Dendritic cell treated with granulocyte-macrophage colony-stimulating factor and Interleukin-4, amounts not matched to agents 40 ng/mL and 50 ng/mL, for 4 days (primary cell): ENCODE data around the gene KCNMA1.

Experiments
- H3K27ac Mint-ChIP-seq: one replicate; pipeline ENCODE4 v1.8.0; 2022; ENCODE audit warnings: mild to moderate bottlenecking, mixed read lengths
- H3K27me3 Mint-ChIP-seq: one replicate; pipeline ENCODE4 v1.8.0; 2022; ENCODE audit warnings: mild to moderate bottlenecking, mixed read lengths
- H3K36me3 Mint-ChIP-seq: one replicate; pipeline ENCODE4 v1.8.0; 2022; ENCODE audit warnings: low read depth, mixed read lengths
- H3K4me1 Mint-ChIP-seq: one replicate; pipeline ENCODE4 v1.8.0; 2022; ENCODE audit warnings: low read depth, mixed read lengths
- H3K4me3 Mint-ChIP-seq: one replicate; pipeline ENCODE4 v1.8.0; 2022; ENCODE audit warnings: mild to moderate bottlenecking, moderate library complexity, mixed read lengths
- H3K9me3 Mint-ChIP-seq: one replicate; pipeline ENCODE4 v1.8.0; 2022; ENCODE audit warnings: mixed read lengths
- intact Hi-C: fragments of 100-400 bp; cut with micrococcal nuclease; formaldehyde crosslinking; loops from one replicate; pipeline ENCODE4 v1.15.0; 2022

KCNMA1 gene

DNA sequence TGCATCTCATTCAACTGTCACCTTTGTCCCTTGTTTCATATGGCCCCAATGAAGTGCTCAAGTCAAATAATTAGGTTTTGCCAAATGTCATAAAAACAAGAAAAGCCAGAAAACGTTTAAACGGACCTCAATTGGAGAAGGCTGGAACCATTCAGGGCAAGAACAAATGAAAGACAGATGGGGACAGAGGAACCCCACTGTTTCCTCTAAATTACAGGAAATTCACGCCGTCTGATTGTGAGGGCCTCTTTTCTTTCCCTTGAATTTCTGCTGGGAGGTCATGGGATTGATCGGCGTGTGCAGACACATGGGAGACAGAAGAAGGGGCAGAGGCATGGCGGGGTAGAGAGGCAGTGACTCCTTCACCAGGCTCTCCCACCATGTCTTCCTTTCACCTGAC lies 656.4 kb downstream of the KCNMA1 start:
- H3K9me3 Mint-ChIP-seq: no peaks in the 10 kb centered on the region
- H3K4me3 Mint-ChIP-seq: no peak overlapping the region
- intact Hi-C loops: loop anchor here (5.0 kb wide), 1 partner anchor 1054 kb away; no protein-coding TSS in a partner anchor
- H3K4me1 Mint-ChIP-seq: no peaks in the 10 kb centered on the region
- H3K27ac Mint-ChIP-seq: no peak overlapping the region
- H3K27me3 Mint-ChIP-seq: peaks cover 11% of the 10 kb centered on the region
- H3K36me3 Mint-ChIP-seq: no peaks in the 10 kb centered on the region

DNA sequence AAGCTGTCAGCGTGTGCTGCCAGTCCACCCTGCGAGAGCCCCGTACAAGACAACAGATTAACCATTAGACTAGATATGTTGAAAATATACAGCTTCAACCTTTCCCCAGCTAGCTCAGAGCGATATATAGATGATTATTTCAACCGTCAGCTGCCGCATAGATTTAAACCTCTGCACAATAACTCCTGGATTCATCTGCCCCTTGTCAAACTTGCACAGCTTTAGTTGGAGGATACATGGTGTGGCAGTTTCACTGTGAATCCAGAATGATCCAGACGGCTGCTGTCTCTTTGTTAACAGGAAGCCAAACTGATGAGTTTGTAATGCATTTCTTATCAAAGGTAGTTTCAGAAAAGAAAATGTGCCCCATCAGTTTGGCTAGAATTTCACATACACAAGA lies 659.7 kb downstream of the KCNMA1 start:
- Mint-ChIP-seq H3K36me3 (no peaks in the 10 kb centered on the region), H3K27me3 (peaks cover 12% of the 10 kb centered on the region)
- intact Hi-C loops: no loop called here

DNA sequence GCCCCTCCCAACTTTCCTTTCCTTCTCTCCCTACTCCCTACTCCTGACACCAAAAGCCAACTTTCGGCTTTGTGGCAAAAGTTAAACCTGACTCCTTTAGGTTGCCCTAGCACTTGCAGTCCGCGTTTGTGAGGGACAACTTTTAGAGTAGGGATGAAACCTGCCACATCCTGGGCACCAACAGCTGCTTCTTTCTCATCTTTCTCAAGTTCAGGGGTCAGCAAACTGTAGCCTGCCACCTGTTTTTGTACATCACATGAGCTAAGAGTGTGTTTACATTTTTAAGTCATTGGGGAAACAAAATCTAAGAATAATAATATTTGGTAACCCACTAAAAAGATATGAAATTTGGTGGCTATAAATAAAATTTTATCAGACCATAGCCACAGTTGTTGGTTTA lies 660.6 kb downstream of the KCNMA1 start:
- no peaks in the 10 kb centered on the region for H3K4me1 Mint-ChIP-seq
- H3K36me3 Mint-ChIP-seq: no peaks in the 10 kb centered on the region
- intact Hi-C loops: no loop called here
- H3K27ac Mint-ChIP-seq: no peak overlapping the region
- H3K27me3 Mint-ChIP-seq: peaks cover 10% of the 10 kb centered on the region
- no peak overlapping the region for H3K4me3 Mint-ChIP-seq
- H3K9me3 Mint-ChIP-seq: no peaks in the 10 kb centered on the region

More for the DNA sequence above, 659.7 kb downstream of the KCNMA1 start:
- H3K9me3 Mint-ChIP-seq: no peaks in the 10 kb centered on the region
- H3K4me3 Mint-ChIP-seq: no peak overlapping the region
- no peaks in the 10 kb centered on the region for H3K4me1 Mint-ChIP-seq
- H3K27ac Mint-ChIP-seq: no peak overlapping the region

DNA sequence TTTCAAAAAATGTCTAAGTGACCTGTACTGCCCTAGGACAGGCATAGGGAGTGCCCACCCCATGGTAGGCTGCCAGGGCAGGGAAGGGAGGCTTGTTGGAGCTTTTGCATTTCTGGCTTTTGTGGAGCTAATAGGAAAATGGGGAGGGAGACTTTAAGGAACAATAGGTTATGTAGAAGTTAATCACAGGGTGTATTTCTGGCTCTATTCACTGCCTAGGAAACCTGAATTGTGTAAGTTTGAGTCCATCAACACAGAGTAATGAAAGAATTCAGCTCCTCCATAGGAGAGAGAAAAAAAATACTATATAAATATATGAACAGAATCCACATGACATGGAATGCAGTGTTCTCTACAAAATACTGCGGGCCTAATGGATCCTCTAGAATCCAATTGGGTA lies 661.5 kb downstream of the KCNMA1 start:
- H3K27me3 Mint-ChIP-seq: peaks cover 10% of the 10 kb centered on the region
- H3K27ac Mint-ChIP-seq: no peak overlapping the region
- no peaks in the 10 kb centered on the region for H3K36me3 Mint-ChIP-seq
- intact Hi-C loops: no loop called here
- H3K4me3 Mint-ChIP-seq: no peak overlapping the region
- no peaks in the 10 kb centered on the region for H3K4me1 Mint-ChIP-seq
- no peaks in the 10 kb centered on the region for H3K9me3 Mint-ChIP-seq

DNA sequence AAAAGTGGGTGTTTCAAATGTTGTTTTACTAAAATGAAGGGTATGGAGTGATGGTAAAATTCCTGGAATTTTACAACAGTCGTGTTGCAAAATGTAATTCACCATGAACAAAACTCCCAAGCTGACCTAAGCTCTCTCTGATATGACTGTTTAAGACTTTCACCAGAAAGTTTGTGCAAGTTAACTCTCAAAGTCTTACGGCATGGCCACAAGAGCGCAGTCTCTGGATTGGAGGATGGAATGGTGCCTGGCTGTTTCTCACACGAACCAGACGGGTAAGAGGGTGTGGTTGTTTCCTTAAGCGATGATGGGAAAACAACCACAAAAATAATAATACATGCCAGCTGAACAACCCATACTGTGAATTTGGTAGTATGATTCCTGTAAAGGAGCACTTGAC lies 662.5 kb downstream of the KCNMA1 start:
- intact Hi-C loops: no loop called here
- no peak overlapping the region for H3K4me3 Mint-ChIP-seq
- peaks cover 10% of the 10 kb centered on the region for H3K27me3 Mint-ChIP-seq
- no peaks in the 10 kb centered on the region for H3K4me1 Mint-ChIP-seq
- H3K36me3 Mint-ChIP-seq: no peaks in the 10 kb centered on the region
- H3K9me3 Mint-ChIP-seq: no peaks in the 10 kb centered on the region
- H3K27ac Mint-ChIP-seq: no peak overlapping the region

DNA sequence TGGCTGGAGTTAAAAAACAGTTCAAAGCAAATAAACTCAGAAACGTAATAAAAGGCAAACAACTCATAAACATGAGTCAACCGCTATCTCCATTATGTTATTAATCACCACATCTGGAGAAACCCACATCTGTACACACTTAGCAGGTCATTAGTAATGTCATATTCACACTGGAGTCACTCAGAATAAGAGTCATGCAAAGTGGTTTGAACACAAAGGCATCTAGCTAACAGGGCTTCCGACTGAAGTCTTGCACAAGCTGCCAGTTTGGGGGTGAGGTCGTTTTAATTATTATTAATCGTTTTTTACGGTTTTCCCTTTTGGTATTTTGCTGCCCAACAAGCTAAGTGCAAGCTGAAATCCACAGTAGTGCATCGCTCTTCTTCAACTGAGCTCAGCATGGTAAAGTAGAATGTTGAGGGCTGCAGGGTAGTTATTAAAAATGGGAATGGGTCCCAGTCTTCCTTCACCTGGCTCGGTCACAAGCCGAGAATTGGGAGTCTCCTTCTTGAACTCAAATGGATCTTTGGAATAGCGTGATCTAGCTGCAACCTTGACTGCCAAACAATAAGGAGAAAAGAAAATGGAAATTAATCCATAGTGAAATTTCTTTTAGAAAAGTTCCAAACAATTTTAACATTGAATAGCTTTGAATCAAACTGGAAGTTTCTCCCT lies 663.5 kb downstream of the KCNMA1 start:
- Mint-ChIP-seq H3K36me3 (no peaks in the 10 kb centered on the region), H3K27me3 (peaks cover 13% of the 10 kb centered on the region)

DNA sequence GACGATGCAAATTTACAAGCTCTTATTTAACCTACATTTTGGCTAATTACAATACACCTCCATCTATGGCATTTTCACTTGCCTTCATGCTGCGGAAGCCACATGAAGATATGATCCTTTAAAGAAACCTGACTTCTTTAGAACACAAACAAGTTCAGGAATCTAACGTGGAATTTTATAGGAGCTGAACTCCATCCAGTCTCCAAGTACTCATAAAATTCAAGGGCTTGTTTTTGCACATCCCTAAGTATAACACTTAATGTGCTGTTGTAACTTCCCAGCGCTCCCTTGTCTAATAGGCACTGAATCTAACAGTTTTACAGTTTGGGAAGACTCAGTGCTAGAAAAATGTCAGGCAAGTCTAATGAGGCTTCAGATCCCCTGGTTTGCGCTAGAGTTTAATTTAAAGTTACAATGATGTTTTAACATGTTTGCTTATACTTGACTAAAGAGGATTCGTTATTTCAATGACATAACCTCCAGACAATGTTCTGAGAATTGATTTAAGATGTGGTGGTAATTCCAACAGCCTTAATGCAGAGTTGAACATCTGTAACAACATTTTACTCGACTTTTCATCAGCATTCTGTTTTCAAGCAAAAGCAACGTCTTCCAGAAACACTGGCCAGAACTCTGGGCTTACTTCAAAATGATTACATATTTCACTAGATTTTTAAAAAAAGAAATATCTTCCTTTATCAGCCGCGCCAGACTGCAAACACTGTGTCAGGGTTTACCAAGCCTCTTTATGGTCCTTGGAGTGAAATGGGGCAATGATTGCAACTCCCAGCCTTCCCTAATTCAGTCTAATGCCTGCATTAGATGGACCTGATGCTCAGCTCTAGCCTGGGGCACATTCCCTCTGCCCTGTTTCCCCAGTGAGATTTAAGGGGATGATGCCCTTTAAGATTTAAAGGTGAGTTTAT lies 664.3 kb downstream of the KCNMA1 start:
- no peaks in the 10 kb centered on the region for H3K4me1 Mint-ChIP-seq
- peaks cover 19% of the 10 kb centered on the region for H3K27me3 Mint-ChIP-seq
- no peaks in the 10 kb centered on the region for H3K36me3 Mint-ChIP-seq
- H3K4me3 Mint-ChIP-seq: no peak overlapping the region
- H3K9me3 Mint-ChIP-seq: no peaks in the 10 kb centered on the region
- H3K27ac Mint-ChIP-seq: no peak overlapping the region
- intact Hi-C loops: no loop called here

More for the DNA sequence above, 663.5 kb downstream of the KCNMA1 start:
- no peak overlapping the region for H3K27ac Mint-ChIP-seq
- H3K4me1 Mint-ChIP-seq: no peaks in the 10 kb centered on the region
- no peak overlapping the region for H3K4me3 Mint-ChIP-seq
- no peaks in the 10 kb centered on the region for H3K9me3 Mint-ChIP-seq
- intact Hi-C loops: no loop called here

DNA sequence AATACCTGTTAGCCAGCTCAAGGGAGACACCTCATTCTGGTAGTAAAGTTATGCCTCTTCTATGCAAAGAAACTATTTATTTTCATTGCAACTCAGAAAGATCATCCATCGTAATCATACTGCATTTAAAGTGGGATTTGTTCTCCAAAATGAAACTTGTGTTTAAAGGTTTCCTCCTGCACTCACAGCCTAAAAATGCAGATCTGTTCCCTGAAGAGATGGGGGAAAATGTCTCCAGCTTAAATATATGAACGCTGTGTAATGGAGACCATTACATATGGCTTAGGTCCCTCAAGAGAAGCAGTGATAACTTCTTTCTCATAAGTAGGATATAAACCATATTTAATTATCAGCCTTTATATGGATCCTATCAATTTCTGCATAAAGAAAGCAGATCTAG lies 665.1 kb downstream of the KCNMA1 start:
- Mint-ChIP-seq H3K4me1 (no peaks in the 10 kb centered on the region), H3K27ac (no peak overlapping the region), H3K27me3 (peaks cover 18% of the 10 kb centered on the region), H3K4me3 (no peak overlapping the region), H3K9me3 (no peaks in the 10 kb centered on the region), H3K36me3 (no peaks in the 10 kb centered on the region)
- intact Hi-C loops: no loop called here

DNA sequence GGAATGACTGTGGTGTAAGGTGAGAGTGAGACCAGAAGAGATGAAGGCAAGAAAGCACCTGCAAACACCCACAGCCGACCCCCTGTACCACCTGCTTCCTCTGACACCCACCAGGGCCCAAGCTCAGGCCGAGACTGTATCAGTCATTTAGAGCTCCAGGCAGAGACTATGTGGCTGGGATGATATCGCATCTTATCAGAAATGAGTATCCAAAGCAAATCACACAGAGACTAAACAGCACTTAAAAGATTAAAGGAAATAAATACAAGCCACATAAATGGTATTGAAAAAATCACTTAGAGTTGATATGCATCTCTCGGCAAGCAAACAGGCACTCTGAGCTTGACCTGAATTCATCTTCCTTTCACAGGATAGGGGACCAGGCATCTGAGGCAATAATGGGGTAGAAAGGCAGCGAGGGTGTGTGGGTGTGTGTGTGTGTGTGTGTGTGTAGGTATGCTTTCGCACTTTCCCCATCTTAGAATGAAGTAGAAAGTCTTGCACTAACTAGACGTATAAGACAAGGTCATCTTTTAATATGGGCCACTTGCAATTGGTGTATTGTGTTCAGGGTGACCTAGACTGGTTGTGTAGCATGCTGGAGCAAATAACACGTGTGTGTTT lies 665.9 kb downstream of the KCNMA1 start:
- Mint-ChIP-seq H3K4me1 (no peaks in the 10 kb centered on the region), H3K4me3 (no peak overlapping the region), H3K9me3 (no peaks in the 10 kb centered on the region), H3K27ac (no peak overlapping the region), H3K36me3 (no peaks in the 10 kb centered on the region), H3K27me3 (peaks cover 24% of the 10 kb centered on the region)
- intact Hi-C loops: no loop called here

DNA sequence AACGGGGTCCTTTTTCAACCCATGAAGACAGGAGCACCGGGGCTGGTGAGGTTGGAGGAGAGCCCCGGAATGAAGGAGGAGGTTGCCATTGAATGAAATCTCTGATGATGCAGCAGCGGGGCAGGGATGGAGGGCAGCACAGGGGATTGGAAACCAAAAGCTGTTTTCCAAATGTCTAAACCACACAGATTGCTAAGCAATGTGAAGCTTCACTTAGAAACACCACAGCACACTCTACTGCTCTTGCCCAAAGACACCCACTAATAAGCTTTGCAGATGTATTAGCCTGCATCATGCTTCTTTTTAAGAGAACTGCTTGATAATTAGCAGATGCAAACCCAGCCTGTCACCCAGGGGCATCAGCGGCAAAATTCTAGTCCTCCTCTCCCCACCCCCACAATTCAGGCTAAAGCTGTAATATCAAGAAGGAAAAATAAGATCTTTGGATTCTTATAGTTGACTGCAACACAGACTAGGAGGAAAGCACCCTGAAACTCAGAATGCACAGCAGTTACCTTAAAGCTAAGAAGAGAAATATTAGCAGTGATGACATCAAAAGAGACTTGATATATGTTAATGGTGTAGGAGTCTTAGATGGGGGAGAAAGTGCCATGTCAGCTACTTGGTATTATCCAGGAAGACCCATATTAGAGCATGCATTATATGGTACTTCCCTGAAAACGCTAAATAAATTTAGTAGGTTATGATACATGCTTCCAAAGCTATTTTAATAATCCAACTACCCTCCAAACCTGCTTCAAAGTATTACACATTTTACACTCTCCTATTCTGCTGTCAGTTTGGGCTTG lies 666.7 kb downstream of the KCNMA1 start:
- no peak overlapping the region for H3K4me3 Mint-ChIP-seq
- intact Hi-C loops: no loop called here

DNA sequence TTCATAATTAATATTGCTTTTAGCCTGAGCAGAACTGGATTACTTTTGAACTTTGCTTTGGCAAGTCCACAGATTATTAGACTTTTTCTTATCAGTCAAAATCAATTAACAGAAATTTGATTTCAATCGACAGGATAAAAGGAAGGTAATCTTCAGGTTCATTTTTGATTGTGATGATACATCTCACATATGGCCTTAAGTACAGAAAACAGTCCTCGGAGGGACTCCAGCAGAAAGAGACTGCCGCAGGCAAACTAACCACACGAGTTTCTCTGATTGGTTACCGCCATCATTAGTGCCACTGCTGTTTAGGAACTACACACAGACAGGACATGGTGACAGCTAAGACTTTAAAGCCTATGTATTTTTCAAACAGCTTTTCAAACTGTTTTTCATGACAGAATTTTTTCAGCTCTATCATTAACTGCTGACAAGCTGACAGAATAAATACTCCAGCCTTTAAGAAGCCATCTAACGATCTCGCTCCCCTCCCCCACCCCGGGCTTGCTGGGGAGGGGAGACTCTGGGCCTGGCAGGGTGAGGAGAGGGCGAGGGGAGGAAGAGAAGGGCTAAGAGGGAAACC lies 668.2 kb downstream of the KCNMA1 start:
- Mint-ChIP-seq H3K9me3 (no peaks in the 10 kb centered on the region), H3K4me3 (no peak overlapping the region), H3K27ac (no peak overlapping the region), H3K4me1 (no peaks in the 10 kb centered on the region), H3K36me3 (no peaks in the 10 kb centered on the region), H3K27me3 (peaks cover 26% of the 10 kb centered on the region)
- intact Hi-C loops: no loop called here

More for the DNA sequence above, 666.7 kb downstream of the KCNMA1 start:
- H3K9me3 Mint-ChIP-seq: no peaks in the 10 kb centered on the region
- no peaks in the 10 kb centered on the region for H3K36me3 Mint-ChIP-seq
- no peaks in the 10 kb centered on the region for H3K4me1 Mint-ChIP-seq
- H3K27ac Mint-ChIP-seq: no peak overlapping the region
- peaks cover 24% of the 10 kb centered on the region for H3K27me3 Mint-ChIP-seq

DNA sequence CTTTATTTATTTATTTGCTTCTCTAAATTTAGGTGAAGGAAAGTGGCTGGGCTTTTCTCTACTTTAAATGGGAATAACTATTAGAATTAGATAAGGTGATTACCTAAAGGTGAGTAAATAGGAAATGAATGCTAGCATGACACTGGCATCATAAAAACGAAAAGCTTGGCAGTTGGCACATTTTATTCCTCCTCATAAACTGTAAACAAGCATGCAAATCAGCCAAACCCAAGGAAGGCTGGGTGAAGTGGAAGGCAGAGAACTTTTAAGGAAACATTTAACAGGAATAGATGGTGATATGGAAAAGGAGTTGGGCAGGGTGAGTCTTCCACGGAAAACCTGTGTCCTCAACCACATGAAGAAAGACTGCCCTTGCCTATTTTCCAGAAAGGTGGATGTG lies 669.1 kb downstream of the KCNMA1 start:
- H3K27me3 Mint-ChIP-seq: peaks cover 32% of the 10 kb centered on the region
- no peak overlapping the region for H3K4me3 Mint-ChIP-seq
- H3K4me1 Mint-ChIP-seq: no peaks in the 10 kb centered on the region
- no peaks in the 10 kb centered on the region for H3K9me3 Mint-ChIP-seq
- intact Hi-C loops: no loop called here
- no peak overlapping the region for H3K27ac Mint-ChIP-seq
- H3K36me3 Mint-ChIP-seq: no peaks in the 10 kb centered on the region

DNA sequence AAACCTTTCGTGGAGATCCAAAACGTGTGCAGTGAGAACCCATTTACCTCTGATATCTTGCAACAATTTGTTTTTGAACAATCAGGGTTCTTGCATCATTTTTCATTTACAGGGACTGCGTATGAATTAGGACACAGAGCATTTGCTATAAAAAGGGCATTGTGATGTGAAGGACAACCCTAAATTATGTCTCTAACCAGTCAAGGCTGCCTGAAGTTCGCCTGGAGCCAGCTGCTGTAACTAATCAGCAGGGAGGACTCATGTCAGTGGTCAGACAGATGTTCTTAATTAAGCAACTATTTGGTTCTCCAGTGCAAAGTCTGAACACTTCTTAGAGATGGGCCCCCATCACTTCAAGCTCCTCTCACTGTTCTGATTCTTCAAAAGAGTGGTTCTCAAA lies 674.8 kb downstream of the KCNMA1 start:
- no peaks in the 10 kb centered on the region for H3K36me3 Mint-ChIP-seq
- H3K27ac Mint-ChIP-seq: no peak overlapping the region
- H3K4me1 Mint-ChIP-seq: peaks cover 21% of the 10 kb centered on the region
- no peaks in the 10 kb centered on the region for H3K9me3 Mint-ChIP-seq
- peaks cover 32% of the 10 kb centered on the region for H3K27me3 Mint-ChIP-seq
- intact Hi-C loops: no loop called here
- H3K4me3 Mint-ChIP-seq: no peak overlapping the region
